HEK293 (cell line): ENCODE results near the gene PPFIA2.

Experiments used
- KLF1 ChIP-seq: fragments of 450-650 bp; formaldehyde crosslinking; IDR thresholded peaks from 2 replicates; pipeline ENCODE4 v1.5.1; 2016; ENCODE audit warnings: missing biosample characterization, missing genetic modification characterization
- ZNF777 ChIP-seq: fragments of 450-650 bp; formaldehyde crosslinking; IDR thresholded peaks from 2 replicates; pipeline ENCODE4 v1.5.1; 2017; ENCODE audit warnings: missing biosample characterization, missing genetic modification characterization, borderline replicate concordance
- TF ChIP-seq, protein P1 (sequence below): fragments of 450-650 bp; formaldehyde crosslinking; IDR thresholded peaks from 2 replicates; pipeline ENCODE4 v1.5.1; 2016; ENCODE audit warnings: missing biosample characterization, missing genetic modification characterization

GRCh38 chr12:81337886-81338285 lies 421.3 kb downstream of the PPFIA2 start:
- TF ChIP-seq ZNF777 (no peak), KLF1 (no peak)
- TF ChIP-seq, protein P1, sequence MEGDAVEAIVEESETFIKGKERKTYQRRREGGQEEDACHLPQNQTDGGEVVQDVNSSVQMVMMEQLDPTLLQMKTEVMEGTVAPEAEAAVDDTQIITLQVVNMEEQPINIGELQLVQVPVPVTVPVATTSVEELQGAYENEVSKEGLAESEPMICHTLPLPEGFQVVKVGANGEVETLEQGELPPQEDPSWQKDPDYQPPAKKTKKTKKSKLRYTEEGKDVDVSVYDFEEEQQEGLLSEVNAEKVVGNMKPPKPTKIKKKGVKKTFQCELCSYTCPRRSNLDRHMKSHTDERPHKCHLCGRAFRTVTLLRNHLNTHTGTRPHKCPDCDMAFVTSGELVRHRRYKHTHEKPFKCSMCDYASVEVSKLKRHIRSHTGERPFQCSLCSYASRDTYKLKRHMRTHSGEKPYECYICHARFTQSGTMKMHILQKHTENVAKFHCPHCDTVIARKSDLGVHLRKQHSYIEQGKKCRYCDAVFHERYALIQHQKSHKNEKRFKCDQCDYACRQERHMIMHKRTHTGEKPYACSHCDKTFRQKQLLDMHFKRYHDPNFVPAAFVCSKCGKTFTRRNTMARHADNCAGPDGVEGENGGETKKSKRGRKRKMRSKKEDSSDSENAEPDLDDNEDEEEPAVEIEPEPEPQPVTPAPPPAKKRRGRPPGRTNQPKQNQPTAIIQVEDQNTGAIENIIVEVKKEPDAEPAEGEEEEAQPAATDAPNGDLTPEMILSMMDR (tag by site-specific recombination), result no peak
